Esophagus mucosa (tissue), 1 donor: ENCODE measurements around the gene DIO3. TPM values are rescaled to one million over a fixed set of nuclear protein-coding genes. Genes with fewer than 3 reads are reported as not detected.

Experiments used
- ATAC-seq: fragments of 200-7000 bp; cut with Tn5 transposase; one replicate; pipeline ENCODE4 v1.9.1; 2020
- total RNA-seq: library from RNA; stranded (reverse); gene quantifications from one replicate; pipeline ENCODE4 v1.2.4, GENCODE V29; 2023
- donor health status: DM: yes; HTN: yes; CAD: no.

The DIO3 gene
- total RNA-seq, 1 donor from 2014 or later, result 0.12 TPM

GRCh38 chr14:101600336-101600890 is 39.1 kb downstream of the DIO3 start:
- ATAC-seq, result no peak

- no peak for ATAC-seq
Observed at GRCh38 chr14:101600891-101601605, 39.8 kb downstream of the DIO3 start.

GRCh38 chr14:101601606-101602465 is 40.5 kb downstream of the DIO3 start:
- no peak for ATAC-seq

GRCh38 chr14:101602466-101602840 is 41.2 kb downstream of the DIO3 start:
- ATAC-seq, result no peak

GRCh38 chr14:101603096-101603495 is 41.8 kb downstream of the DIO3 start:
- ATAC-seq, result no peak

GRCh38 chr14:101604228-101604934 is 43.1 kb downstream of the DIO3 start:
- ATAC-seq, result no peak

- ATAC-seq, result no peak
Observed at GRCh38 chr14:101604935-101605780, 43.9 kb downstream of the DIO3 start.

- no peak for ATAC-seq
Observed at GRCh38 chr14:101605836-101606235, 44.5 kb downstream of the DIO3 start.

Other genes starting within 250 kb of the DIO3 start
- gene PPP2R5C, start 200.2 kb downstream of the DIO3 start, total RNA-seq, result 106 TPM